22Rv1 (cell line): ENCODE data around the gene PCDHGA6.
A peak's percentile ranks its signal among the peaks of the same experiment; 100 is the strongest.
"Not testable (repeated sequence)": the region's sequence is repeated elsewhere in the genome, so short reads cannot be mapped to it uniquely, and the experiment has no call there.

Source experiments
- H3K27ac ChIP-seq: fragments of 450-650 bp; 2 replicates; pipeline ENCODE4 v1.5.1; 2017
- CTCF ChIP-seq: fragments of 450-650 bp; IDR thresholded peaks from 2 replicates; pipeline ENCODE4 v1.5.1; 2017; ENCODE audit warnings: mild to moderate bottlenecking
- ZFX ChIP-seq: fragments of 450-650 bp; IDR thresholded peaks from 2 replicates; pipeline ENCODE4 v1.6.1; 2017; ENCODE audit warnings: antibody characterized with exemption, borderline replicate concordance

The PCDHGA6 gene

GRCh38 chr5:141342773-141343172 is 30.9 kb upstream of the PCDHGA6 start:
- H3K27ac ChIP-seq = no peak overlapping the region
- TF ChIP-seq ZFX = no peak
- no peak for TF ChIP-seq CTCF

GRCh38 chr5:141343242-141343952 is 30.3 kb upstream of the PCDHGA6 start, which contains the start of gene PCDHGA3:
PCDHGA3 (plus strand) TSS chr5:141343829; CDS start chr5:141344034, 205 bp downstream.
- 0 out of 2 replicates have a peak within 1 kb of the TSS, but pooled peaks have one; percentile 7 for H3K27ac ChIP-seq
- no peak for TF ChIP-seq ZFX
- TF ChIP-seq CTCF = peak; percentile 74

- 0 out of 2 replicates have a peak overlapping the region, but pooled peaks have one; percentile 7 for H3K27ac ChIP-seq
- TF ChIP-seq CTCF (peak; percentile 52), ZFX (no peak)
Measured at GRCh38 chr5:141343953-141344463, 29.7 kb upstream of the PCDHGA6 start.

GRCh38 chr5:141345327-141345726 is 28.4 kb upstream of the PCDHGA6 start:
- H3K27ac ChIP-seq = no peak overlapping the region
- TF ChIP-seq ZFX (no peak), CTCF (0 out of 2 replicates have a peak, but pooled peaks have one; percentile 11)

- H3K27ac ChIP-seq = not testable (repeated sequence)
Measured at GRCh38 chr5:141346017-141346416, 27.7 kb upstream of the PCDHGA6 start.

- H3K27ac ChIP-seq = 0 out of 2 replicates have a peak within 1 kb of the TSS, but pooled peaks have one; percentile 37
- TF ChIP-seq ZFX (no peak), CTCF (peak; percentile 88)
Measured at GRCh38 chr5:141349917-141350619, 23.6 kb upstream of the PCDHGA6 start, which contains the start of gene PCDHGB1. PCDHGB1 (plus strand) TSS chr5:141350099; CDS start chr5:141350261, 162 bp downstream.

GRCh38 chr5:141351591-141351990 is 22.1 kb upstream of the PCDHGA6 start:
- no peak overlapping the region for H3K27ac ChIP-seq
- TF ChIP-seq ZFX = no peak
- no peak for TF ChIP-seq CTCF
